Stimulated activated naive CD8-positive, alpha-beta T cell treated with anti-CD3 and anti-CD28 coated beads, Interleukin-15, Interleukin-2, amounts not matched to agents 100 U/mL and 50 U/mL, for 24 hours (primary cell): Measurements from ENCODE around the gene TRAF3IP3.
A peak's percentile ranks its signal among the peaks of the same experiment; 100 is the strongest.
"Not testable (repeated sequence)": the region's sequence is repeated elsewhere in the genome, so short reads cannot be mapped to it uniquely, and the experiment has no call there.

Source experiments
- ATAC-seq: fragments of 150-1000 bp; cut with Tn5 transposase; one replicate; pipeline ENCODE4 v1.10.0; 2021
- DNase-seq: peaks from one replicate; pipeline ENCODE4 v3.0.0; 2021

Gene TRAF3IP3

GRCh38 chr1:209769171-209769904 lies 13.5 kb downstream of the TRAF3IP3 start:
- ATAC-seq (peak; percentile 75), DNase-seq (peak; percentile 77)

GRCh38 chr1:209769971-209770370 lies 14.1 kb downstream of the TRAF3IP3 start:
- DNase-seq = no peak
- no peak for ATAC-seq

DNA sequence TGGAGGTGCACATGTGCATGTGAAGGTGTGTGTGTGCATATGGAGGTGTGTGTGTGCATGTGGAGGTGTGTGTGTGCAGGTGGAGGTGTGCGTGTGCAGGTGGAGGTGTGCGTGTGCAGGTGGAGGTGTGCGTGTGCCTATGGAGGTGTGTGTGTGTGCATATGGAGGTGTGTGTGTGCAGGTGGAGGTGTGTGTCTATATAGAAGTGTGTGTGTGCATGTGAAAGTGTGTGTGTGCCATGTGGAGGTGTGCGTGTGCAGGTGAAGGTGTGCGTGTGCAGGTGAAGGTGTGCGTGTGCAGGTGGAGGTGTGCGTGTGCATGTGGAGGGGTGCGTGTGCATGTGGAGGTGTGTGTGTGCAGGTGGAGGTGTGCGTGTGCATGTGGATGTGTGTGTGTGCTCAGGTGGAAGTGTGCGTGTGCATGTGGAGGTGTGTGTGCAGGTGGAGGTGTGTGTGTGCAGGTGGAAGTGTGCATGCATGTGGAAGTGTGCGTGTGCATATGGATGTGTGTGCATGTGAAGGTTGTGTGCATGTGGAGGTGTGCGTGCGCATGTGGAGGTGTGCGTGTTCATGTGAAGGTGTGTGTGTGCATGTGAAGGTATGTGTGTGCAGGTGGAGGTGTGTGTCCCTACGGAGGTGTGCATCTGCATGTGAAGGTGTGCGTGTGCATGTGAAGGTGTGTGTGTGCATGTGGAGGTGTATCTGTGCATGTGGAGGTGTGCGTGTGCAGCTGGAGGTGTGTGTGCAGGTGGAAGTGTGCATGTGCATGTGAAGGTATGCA lies 15.0 kb downstream of the TRAF3IP3 start:
- no peak for ATAC-seq
- DNase-seq = no peak

DNA sequence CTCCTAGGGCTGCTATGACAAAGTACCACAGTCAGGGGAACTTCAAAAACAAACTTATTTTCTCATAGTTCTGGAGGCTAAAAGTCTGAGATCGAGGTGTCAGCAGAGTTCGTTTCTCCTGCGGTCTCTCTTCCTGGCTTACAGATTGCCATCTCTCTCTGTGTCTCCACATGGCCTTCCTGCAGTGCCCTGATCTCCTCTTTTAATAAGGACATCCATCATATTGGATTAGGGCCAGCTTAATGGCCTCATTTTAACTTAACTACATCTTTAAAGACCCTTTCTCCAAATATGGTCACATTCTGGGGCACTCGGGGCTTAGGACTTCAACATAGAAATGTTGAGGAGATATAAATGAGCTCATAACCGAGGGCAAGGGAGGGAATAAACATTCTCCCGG lies 16.3 kb downstream of the TRAF3IP3 start:
- ATAC-seq = no peak

DNA sequence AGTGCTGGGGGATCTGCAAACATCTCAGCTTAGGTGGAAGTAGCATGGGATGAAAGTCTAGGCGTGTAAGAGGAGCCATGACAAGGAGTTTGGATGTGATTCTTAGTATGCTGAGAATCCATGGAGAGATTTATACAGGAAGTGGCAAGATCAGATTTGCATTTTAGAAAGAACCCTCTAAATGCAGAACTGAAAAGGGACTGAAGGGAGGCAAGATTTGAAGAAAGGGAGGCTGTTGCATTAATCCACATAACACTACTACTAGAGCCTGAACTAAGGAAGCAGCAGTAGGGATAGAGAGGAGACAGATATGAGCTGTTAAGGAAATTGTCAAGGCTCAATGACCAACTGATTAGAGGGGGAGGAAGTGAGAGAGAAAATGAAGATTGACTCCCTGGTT lies 18.7 kb downstream of the TRAF3IP3 start:
- DNase-seq = no peak
- no peak for ATAC-seq

More for the DNA sequence above, 16.3 kb downstream of the TRAF3IP3 start:
- DNase-seq = no peak

GRCh38 chr1:209775678-209776077 lies 19.8 kb downstream of the TRAF3IP3 start:
- ATAC-seq (peak; percentile 2), DNase-seq (no peak)

- no peak for ATAC-seq
- no peak for DNase-seq
Measured at GRCh38 chr1:209777587-209777986, 21.7 kb downstream of the TRAF3IP3 start.

DNA sequence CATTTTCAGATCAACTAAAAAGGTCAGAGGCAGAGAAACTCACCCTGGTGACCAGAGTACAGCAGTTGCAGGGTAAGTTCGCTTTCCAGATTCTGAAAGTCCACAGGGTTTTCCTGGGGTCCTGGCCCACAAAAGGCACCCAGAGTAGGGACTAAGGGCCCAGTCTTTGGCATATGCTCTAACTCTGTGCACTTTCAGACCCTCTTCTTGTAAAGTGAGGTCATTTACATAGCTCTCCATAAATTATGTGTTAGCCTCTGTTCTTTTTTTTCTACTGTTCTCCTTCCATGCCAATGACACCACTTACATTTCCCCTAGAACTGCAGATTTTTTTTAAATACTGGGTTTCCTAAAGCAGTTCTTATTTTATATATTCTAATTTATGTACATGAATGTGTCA lies 22.2 kb downstream of the TRAF3IP3 start:
- ATAC-seq = no peak
- no peak for DNase-seq

- no peak for ATAC-seq
- no peak for DNase-seq
Measured at GRCh38 chr1:209780268-209780667, 24.4 kb downstream of the TRAF3IP3 start.

DNA sequence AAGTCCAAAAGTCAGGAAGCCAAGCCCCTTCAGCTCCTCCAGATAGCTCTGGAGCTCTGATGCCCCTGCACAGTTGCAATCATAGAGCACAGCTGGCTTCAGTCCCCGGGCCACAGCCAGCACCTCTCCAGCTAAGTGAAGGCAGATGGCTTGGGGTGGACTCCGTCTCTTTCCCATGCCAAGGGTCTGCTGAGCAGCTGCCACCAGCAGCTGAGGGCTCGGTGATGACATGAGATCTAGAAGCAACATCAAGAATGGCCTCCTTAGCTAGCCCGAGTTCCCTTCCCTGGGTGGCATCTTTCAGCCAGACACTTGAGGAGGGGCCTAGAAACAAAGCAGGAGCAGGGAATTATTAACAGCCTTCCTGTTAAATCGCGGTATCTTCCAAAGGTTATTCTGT lies 27.5 kb downstream of the TRAF3IP3 start:
- ATAC-seq (no peak), DNase-seq (no peak)

DNA sequence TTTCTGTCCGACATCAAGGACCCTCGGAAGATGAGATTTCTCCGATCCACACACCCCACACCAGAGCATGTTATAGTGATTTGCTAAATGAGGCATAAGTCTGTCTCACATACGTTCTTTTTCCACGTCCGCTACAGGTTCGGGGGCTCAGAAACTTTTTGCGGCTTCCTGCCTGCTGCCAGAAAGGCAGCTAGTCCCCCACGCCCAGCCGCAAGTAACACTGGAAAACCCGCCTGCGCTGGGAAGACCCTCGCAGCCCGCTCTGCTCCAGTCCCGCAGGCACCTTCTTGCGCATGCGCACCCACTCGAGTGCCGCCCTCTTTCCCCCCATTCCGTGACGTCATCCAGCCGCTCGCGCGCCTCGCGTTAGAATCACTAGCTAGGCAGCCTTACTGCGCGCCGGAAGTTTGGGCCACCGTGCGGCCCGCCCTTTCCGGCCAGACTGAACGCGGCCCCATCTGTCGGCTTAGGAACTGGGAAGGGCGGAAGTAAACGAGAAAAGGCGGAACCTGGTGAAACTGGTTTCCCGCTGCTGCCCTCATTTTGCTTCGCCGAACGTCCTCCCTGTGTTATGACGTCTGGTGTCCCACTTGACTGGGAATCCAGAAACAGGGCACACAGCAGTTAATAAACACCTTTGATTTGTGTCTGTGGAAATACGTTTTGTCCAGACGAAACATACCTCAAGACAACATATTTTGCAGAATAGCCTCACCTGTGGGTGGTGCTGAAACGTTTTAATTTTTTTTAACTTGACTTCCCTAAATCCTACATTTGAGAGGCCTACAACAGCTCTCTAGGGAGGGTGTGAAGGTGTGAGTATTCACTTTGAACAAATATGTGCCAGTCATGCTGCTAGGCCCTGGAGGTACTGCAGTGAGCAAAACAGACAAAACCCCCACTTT lies 28.7 kb downstream of the TRAF3IP3 start, which contains the start of gene C1orf74:
C1orf74 (minus strand) TSS at position 295 of the 905 bp plus-strand sequence. CDS start 925 bp downstream, outside the sequence.
- ATAC-seq = peak; percentile 97
- peak; percentile 100 for DNase-seq

- no peak for ATAC-seq
- no peak for DNase-seq
Measured at GRCh38 chr1:209785592-209785991, 29.7 kb downstream of the TRAF3IP3 start.

- DNase-seq (no peak), ATAC-seq (no peak)
Measured at GRCh38 chr1:209786146-209786545, 30.3 kb downstream of the TRAF3IP3 start.

DNA sequence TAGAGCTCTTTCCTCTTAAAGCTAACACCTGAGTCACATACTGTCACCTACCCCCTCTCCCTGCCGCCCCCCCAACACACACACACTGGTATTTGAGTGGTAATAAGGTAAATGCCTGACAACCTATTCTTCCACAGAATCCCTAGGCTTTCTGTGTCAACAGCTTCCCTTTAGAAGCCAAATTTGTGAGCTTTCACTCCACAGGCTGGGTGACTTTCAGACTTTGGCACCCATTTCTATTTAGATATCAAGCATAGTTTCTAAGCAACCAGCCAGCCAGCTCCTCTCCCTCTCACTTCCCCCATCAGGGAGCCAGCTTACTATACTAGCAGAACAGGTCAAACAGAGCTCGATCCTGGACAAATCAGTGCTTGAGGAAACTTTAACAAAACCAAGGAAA lies 31.7 kb downstream of the TRAF3IP3 start:
- no peak for DNase-seq
- ATAC-seq = no peak

- ATAC-seq = no peak
- DNase-seq = no peak
Measured at GRCh38 chr1:209789245-209789644, 33.4 kb downstream of the TRAF3IP3 start.

GRCh38 chr1:209790286-209791193 lies 34.7 kb downstream of the TRAF3IP3 start:
- no peak for ATAC-seq
- DNase-seq = no peak

DNA sequence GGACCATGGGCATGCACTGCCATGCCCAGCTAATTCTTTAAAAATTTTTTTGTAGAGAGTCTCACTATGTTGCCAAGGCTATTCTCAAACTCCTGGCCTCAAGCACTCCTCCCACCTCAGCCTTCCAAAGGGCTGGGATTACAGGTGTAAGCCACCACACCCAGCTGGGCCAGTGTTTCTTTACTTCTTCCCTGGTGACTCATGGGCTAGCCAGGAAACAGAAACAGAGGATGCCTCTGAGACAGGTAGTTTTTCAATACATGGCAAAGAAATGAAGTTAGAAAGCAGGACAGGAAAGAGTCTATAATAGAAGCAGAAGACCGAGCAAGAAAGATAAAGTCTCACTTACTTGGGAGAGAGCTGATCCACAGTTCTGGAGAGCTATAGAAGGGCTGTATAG lies 36.1 kb downstream of the TRAF3IP3 start:
- ATAC-seq = no peak

DNA sequence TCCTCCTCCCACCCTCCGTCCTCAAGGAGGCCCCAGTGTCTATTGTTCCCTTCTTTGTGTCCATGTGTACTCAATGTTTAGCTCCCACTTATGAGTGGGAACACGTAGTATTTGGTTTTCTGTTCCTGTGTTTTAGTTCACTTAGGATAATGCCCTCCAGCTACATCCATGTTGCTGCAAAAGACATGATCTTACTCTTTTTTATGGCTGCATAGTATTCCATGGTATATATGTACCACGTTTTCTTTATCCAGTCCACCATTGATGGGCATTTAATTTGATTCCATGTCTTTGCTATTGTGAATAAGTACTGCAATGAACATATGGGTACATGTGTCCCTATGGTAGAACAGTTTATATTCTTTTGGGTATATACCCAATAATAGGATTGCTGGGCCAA lies 37.9 kb downstream of the TRAF3IP3 start:
- not testable (repeated sequence) for DNase-seq, ATAC-seq

More for the DNA sequence above, 36.1 kb downstream of the TRAF3IP3 start:
- no peak for DNase-seq

GRCh38 chr1:209797978-209798639 lies 42.3 kb downstream of the TRAF3IP3 start:
- peak; percentile 36 for ATAC-seq
- DNase-seq = no peak

DNA sequence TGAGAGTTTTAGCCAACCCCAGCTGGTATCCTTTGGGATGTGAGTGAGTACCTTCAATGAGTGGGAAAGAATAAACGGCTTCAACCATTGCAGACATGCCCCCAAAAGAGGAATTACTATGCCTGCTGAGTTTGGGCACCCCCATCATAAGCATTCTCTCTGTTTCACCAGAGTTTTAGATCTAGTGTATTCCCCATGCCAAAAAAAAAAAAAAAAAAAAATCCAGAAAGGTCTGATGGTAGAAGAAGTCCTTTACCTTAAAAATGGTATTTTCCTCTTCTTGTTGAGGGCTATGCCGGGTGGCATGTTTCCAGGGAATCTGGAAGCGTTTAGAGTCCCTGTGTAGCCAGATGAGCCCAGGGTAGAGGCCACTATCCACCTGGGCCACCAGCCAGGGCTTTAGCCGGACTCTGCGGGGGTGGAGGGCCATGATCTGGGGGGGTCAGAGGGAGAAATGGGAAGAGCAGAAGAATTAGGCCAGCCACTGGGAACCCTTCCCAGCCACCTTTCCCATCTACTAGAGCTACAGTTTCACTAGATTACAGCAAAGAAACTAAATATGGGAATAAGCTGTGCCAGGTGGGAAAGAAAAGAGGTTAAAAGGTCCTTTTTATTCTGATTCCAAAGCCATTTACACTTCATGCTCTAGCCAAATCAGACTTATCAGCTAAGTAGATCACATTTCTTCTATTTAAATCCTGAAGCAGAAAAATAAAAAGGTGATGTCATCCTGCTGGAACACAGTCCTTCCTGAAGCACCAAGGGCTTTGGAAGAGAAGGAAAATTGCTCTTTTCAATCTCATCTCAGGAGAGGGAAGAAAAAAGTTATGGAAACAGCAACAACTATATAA lies 45.4 kb downstream of the TRAF3IP3 start:
- no peak for ATAC-seq
- DNase-seq = no peak
